Keratinocyte (primary cell): ENCODE data around the gene MAVS. TPM values are rescaled to one million over a fixed set of nuclear protein-coding genes. Genes with fewer than 3 reads are reported as not detected.

ENCODE experiments used
- DNase-seq: peaks from one replicate; pipeline ENCODE4 v3.0.0-alpha.2; 2011; ENCODE audit warnings: low read depth, missing footprints, low spot score
- FAIRE-seq: peaks from 2 replicates; lab custom pipeline; 2011; peaks lifted over from hg19 to GRCh38; lab: Jason Lieb, UNC
- H2AFZ ChIP-seq: 2 replicates; pipeline ENCODE4 v1.6.0; 2012; ENCODE audit warnings: low read length, control low read depth, inconsistent platforms; ENCODE audit not compliant: control insufficient read depth
- H3K27ac ChIP-seq: 2 replicates; pipeline ENCODE4 v1.5.1; 2011; ENCODE audit warnings: low read length; ENCODE audit not compliant: control insufficient read depth, insufficient read depth
- H3K27me3 ChIP-seq: 3 replicates; pipeline ENCODE4 v1.6.0; 2011; ENCODE audit warnings: low read length; ENCODE audit not compliant: control insufficient read depth, insufficient read depth; ENCODE audit errors: extremely low read depth
- H3K36me3 ChIP-seq, 2 experiments: 2 replicates in 1 of 2; 3 replicates in 1 of 2; pipeline ENCODE4 v1.5.1; 2011; ENCODE audit warnings: low read length in 2 of 2, mild to moderate bottlenecking in 1 of 2; ENCODE audit not compliant: control insufficient read depth in 2 of 2, insufficient read depth in 2 of 2; ENCODE audit errors: extremely low read depth in 1 of 2
- H3K4me1 ChIP-seq: 3 replicates; pipeline ENCODE4 v1.5.1; 2011; ENCODE audit warnings: low read length; ENCODE audit not compliant: control insufficient read depth, insufficient read depth; ENCODE audit errors: extremely low read depth
- H3K4me2 ChIP-seq: 3 replicates; pipeline ENCODE4 v1.6.0; 2011; ENCODE audit warnings: low read depth, low read length; ENCODE audit not compliant: control insufficient read depth, insufficient read depth; ENCODE audit errors: extremely low read depth
- H3K4me3 ChIP-seq, 3 experiments: fragments of 200-600 bp in 1 of 3; sonication (generic) in 1 of 3; 2 replicates in 2 of 3; 3 replicates in 1 of 3; pipeline ENCODE4 v1.5.1; 2011 to 2016; ENCODE audit warnings: low read length in 3 of 3, mild to moderate bottlenecking in 3 of 3, control low read depth in 2 of 3, inconsistent platforms in 1 of 3, low read depth in 1 of 3, mixed read lengths in 1 of 3, mixed run types in 1 of 3, moderate library complexity in 1 of 3; ENCODE audit not compliant: control insufficient read depth in 2 of 3, insufficient read depth in 2 of 3; ENCODE audit errors: extremely low read depth in 1 of 3
- H3K79me2 ChIP-seq: 2 replicates; pipeline ENCODE4 v1.6.0; 2012; ENCODE audit warnings: low read length; ENCODE audit not compliant: control insufficient read depth, insufficient read depth
- H3K9ac ChIP-seq: 3 replicates; pipeline ENCODE4 v1.6.0; 2011; ENCODE audit warnings: low read length; ENCODE audit not compliant: control insufficient read depth, insufficient read depth; ENCODE audit errors: extremely low read depth
- H3K9me1 ChIP-seq: 3 replicates; pipeline ENCODE4 v1.6.0; 2011; ENCODE audit warnings: low read length; ENCODE audit not compliant: control insufficient read depth, insufficient read depth; ENCODE audit errors: extremely low read depth
- H3K9me3 ChIP-seq: 2 replicates; pipeline ENCODE4 v1.5.1; 2012; ENCODE audit warnings: low read depth, low read length; ENCODE audit not compliant: control insufficient read depth
- H4K20me1 ChIP-seq: 3 replicates; pipeline ENCODE4 v1.6.0; 2011; ENCODE audit warnings: low read length; ENCODE audit not compliant: control insufficient read depth, insufficient read depth; ENCODE audit errors: extremely low read depth
- CTCF ChIP-seq, 3 experiments: IDR thresholded peaks in 1 of 3; conservative IDR thresholded peaks in 1 of 3; optimal IDR thresholded peaks in 1 of 3; 2 replicates in 2 of 3; 3 replicates in 1 of 3; pipeline versions ENCODE3 to v1.5.1; 2011; ENCODE audit warnings: low read length in 3 of 3, mild to moderate bottlenecking in 3 of 3, moderate library complexity in 2 of 3, control low read depth in 1 of 3, inconsistent platforms in 1 of 3; ENCODE audit not compliant: insufficient read depth in 2 of 3; ENCODE audit errors: extremely low read depth in 1 of 3
- EZH2 ChIP-seq: IDR thresholded peaks from one replicate; pipeline ENCODE4 v1.6.1; 2012; ENCODE audit warnings: inconsistent platforms, mild to moderate bottlenecking, low read length, moderate library complexity
- dilution Hi-C: fragments of 300-500 bp; cut with MboI; formaldehyde crosslinking; loops from one replicate; pipeline ENCODE4 v1.7.0; 2020; ENCODE audit warnings: low sequenced_read_pairs; ENCODE audit not compliant: extremely low pct_ligation_motif_present
- polyA plus RNA-seq, 5 experiments: library from polyadenylated mRNA; depleted of rRNA in 3 of 5; stranded (reverse) in 3 of 5; stranded (forward) in 1 of 5; unstranded in 1 of 5; fragments of >200 nt; gene quantifications; 1 replicate in 1 of 5; 2 replicates in 3 of 5; 3 replicates in 1 of 5; pipeline versions ENCODE4 v1.2.1 to v1.2.3, GENCODE V29; 2011 to 2012; ENCODE audit warnings: missing spikeins in 2 of 5, low read depth in 1 of 5, low replicate concordance in 1 of 5

MAVS gene
- polyA plus RNA-seq, 1 donor (not counting 4 experiments of a cell fraction or from before 2014, with no cell fraction given) = 15.1 TPM

DNA sequence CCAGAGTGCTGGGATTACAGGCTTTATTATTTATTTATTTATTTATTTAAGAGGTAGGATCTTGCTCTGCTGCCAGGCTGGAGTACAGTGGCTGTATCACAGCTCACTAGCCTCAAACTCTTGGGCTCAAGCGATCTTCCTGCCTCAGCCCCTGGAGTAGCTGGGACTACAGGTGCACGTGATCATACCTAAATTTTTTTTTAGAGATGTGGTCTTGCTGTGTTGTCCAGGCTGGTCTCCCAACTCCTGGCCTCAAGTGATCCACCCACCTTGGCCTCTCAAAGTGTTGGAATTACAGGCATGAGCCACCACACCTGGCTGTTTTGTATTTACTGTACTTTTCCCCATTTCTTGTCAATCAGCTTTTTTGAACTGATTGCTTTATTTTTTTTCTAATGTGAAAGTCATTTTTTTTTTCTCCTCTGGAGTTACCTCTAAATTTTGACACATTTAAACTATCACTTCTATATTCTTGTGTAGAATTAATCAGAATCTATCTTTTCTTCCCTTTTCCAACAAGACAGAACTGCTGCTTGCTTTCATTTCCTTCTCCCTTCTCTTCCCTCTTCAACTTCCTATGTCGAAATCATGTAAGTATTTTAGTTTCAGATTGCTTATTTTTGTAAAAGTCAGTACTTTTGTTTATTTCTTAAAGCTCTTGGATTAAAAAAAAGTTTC is 54.5 kb downstream of the MAVS start:
- DNase-seq (no peak), FAIRE-seq (no peak)
- Histone ChIP-seq H4K20me1 (peaks cover 52% of the 10 kb centered on the region), H3K9me1 (peaks cover 12% of the 10 kb centered on the region), H3K9me3 (no peaks in the 10 kb centered on the region), H3K4me3 (no peak overlapping the region), H3K36me3 (peaks cover 6 to 12% of the 10 kb centered on the region in 2 experiments), H2AFZ (no peak overlapping the region), H3K79me2 (peaks cover 98% of the 10 kb centered on the region), H3K27me3 (no peaks in the 10 kb centered on the region), H3K9ac (no peak overlapping the region), H3K4me1 (peaks cover 30% of the 10 kb centered on the region), H3K4me2 (no peak overlapping the region), H3K27ac (peak overlapping the region; percentile 15)
- TF ChIP-seq CTCF (optimal IDR thresholded peaks at IDR 0.05 in 1 of 3, IDR thresholded peaks at IDR 0.05 in 1 of 3, conservative IDR thresholded peaks at IDR 0.05 in 1 of 3; ENCODE audit: extremely low read depth in 1 of 3, insufficient read depth in 2 of 3, low read length in 3 of 3) = no peak
- TF ChIP-seq EZH2 = no peak
- dilution Hi-C loops = no loop called here

DNA sequence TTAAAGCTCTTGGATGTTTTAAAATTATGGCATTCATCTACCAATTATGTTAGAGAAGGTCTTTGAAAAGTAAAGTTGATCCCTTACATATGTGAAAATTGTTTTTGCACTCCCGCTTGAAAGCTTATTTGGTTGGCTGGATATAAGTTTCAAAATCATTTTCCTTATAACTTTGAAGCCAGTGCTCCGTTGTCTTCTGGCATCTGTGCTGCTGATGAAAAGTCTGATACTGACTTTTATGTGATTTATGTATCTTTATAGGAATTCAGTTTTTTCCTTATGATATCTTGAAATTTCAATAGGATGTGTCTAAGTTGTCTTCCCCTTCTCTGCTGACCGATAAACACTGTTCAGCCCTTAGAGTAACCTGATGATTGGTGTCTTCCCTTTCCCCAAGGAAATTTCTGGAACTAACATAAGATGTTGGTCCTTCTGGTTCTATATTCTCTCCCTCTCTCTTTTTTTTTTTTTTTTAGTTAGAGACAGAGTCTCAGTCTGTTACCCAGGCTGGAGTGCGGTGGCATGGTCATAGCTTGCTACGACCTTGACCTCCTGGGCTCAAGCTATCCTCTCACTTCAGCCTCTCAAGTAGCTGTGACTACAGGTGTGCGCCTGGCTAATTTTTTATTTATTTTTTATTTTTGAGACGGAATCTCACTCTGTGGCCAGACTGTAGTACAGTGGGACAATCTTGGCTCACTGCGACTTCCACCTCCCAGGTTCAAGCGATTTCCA is 55.2 kb downstream of the MAVS start:
- DNase-seq = no peak
- Histone ChIP-seq H3K27ac (peak overlapping the region; percentile 15), H3K79me2 (peaks cover 98% of the 10 kb centered on the region), H3K36me3 (peaks cover 5 to 7% of the 10 kb centered on the region in 2 experiments), H4K20me1 (peaks cover 49% of the 10 kb centered on the region), H3K9me1 (peaks cover 6% of the 10 kb centered on the region), H3K4me3 (no peak overlapping the region), H3K4me1 (peaks cover 30% of the 10 kb centered on the region), H2AFZ (no peak overlapping the region), H3K27me3 (no peaks in the 10 kb centered on the region), H3K9ac (no peak overlapping the region), H3K4me2 (no peak overlapping the region), H3K9me3 (no peaks in the 10 kb centered on the region)
- no peak for TF ChIP-seq CTCF (optimal IDR thresholded peaks at IDR 0.05 in 1 of 3, IDR thresholded peaks at IDR 0.05 in 1 of 3, conservative IDR thresholded peaks at IDR 0.05 in 1 of 3; ENCODE audit: extremely low read depth in 1 of 3, insufficient read depth in 2 of 3, low read length in 3 of 3)
- no peak for TF ChIP-seq EZH2
- FAIRE-seq = no peak
- dilution Hi-C loops = no loop called here
